Measurements from ENCODE around the gene KCTD4.
"Not testable (repeated sequence)": the region's sequence is repeated elsewhere in the genome, so short reads cannot be mapped to it uniquely, and the experiment has no call there.

KCTD4 gene

GRCh38 chr13:45215392-45216077 is 14.7 kb upstream of the KCTD4 start:
- no peak for DNase-seq (ENCODE audit: low read depth)

DNA sequence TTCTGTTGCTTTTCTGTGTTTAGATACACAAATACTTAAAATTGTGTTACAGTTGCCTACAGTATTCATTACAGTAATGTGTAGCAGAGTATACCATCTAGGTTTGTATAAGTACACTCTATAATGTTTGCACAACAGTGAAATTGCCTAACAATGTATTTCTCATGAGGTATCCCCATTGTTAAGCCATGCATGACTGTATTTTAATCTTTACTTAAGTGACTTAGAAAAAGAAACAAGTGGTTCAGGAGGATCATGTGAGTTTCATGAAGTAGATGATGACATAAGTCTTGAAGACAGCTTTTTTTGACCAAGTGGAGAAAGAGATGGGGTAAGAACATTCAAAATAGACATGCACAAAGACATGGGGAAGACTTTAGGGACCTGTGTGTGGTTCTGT is 8.4 kb upstream of the KCTD4 start:
- no peak for DNase-seq (ENCODE audit: low read depth)

- no peak for DNase-seq (ENCODE audit: low read depth)
Observed at GRCh38 chr13:45208132-45208531, 7.3 kb upstream of the KCTD4 start.

GRCh38 chr13:45207319-45207718 is 6.5 kb upstream of the KCTD4 start:
- DNase-seq (ENCODE audit: low read depth) = no peak

- DNase-seq (ENCODE audit: low read depth) = peak; percentile 62
Observed at GRCh38 chr13:45206340-45206739, 5.5 kb upstream of the KCTD4 start.

DNA sequence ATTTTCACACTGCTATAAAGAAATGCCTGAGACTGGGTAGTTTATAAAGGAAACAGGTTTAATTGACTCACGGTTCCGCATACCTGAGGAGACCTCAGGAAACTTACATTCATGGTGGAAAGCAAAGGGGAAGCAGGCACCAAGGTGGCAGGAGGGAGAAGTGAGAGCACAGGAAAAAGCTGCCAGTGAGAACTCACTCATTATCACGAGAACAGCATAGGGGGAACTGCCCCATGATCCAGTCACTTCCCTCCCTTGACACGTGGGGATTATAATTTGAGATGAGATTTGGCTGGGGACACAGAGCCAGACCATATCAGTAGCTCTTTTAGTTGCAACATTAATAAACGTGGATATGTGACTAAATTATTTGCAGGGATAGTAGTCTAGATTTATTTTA is 4.3 kb upstream of the KCTD4 start:
- DNase-seq (ENCODE audit: low read depth) = no peak

DNA sequence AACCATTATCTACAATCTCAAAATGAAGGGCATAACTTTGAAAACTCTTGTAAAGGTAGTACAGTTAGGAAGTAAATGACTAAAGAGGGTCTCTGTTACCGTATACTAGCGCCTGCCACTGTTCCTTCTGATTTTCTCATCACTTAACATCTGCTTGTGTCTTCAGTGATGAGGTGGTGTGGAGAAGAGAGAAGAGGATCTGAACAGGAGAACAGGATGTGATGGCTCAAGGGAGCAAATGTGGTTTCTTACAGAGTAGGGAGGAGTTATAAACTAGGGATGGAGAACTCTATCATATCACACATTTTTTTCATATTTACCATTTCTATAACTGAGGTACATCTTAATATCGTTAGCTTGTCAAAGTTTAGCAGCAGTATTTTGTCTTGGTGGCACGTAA is 1.1 kb downstream of the KCTD4 start:
- no peak for DNase-seq (ENCODE audit: low read depth)

GRCh38 chr13:45198924-45199323 is 1.9 kb downstream of the KCTD4 start:
- no peak for DNase-seq (ENCODE audit: low read depth)

DNA sequence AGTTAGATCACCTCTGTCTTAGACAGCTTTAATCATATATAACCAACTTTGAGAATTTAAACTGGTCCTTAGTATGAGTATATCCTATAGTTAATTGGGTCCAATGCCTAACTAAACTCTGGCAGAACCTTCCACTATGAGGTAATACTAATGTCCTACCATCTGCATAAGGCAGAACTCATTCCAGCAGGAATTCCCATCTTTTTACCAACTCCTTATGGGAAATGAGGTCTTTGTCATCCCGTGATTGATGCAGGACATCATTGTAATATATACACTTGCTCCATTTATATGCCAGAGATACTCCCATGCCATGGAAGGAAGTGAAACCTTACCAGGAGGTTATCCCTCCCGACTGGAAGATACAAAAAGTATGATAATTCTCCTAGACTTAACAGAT is 2.8 kb downstream of the KCTD4 start:
- no peak for DNase-seq (ENCODE audit: low read depth)

DNA sequence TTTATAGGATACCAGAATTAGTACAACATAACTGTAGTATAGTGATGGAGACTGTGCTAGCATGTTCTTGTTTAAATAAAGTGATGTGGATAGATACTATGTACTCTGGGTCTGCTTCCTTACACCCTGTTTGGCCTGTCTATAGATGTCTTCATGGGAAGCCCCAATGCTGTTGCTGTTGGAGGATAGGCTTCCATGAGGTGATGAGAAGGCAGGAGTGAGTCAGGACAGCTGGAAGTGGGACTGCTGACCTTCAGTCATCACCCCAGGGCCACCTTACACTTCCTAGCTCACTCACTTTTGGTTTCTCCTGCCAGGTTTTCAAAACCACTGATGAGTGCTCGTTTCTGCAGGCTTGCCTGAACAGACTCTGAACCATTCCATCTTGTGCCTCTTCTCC is 4.2 kb downstream of the KCTD4 start:
- DNase-seq (ENCODE audit: low read depth) = peak; percentile 32

- no peak for DNase-seq (ENCODE audit: low read depth)
Observed at GRCh38 chr13:45196096-45196495, 4.7 kb downstream of the KCTD4 start.

- no peak for DNase-seq (ENCODE audit: low read depth)
Observed at GRCh38 chr13:45195421-45195820, 5.4 kb downstream of the KCTD4 start.

GRCh38 chr13:45194081-45194939 is 6.5 kb downstream of the KCTD4 start:
- no peak for DNase-seq (ENCODE audit: low read depth)

DNA sequence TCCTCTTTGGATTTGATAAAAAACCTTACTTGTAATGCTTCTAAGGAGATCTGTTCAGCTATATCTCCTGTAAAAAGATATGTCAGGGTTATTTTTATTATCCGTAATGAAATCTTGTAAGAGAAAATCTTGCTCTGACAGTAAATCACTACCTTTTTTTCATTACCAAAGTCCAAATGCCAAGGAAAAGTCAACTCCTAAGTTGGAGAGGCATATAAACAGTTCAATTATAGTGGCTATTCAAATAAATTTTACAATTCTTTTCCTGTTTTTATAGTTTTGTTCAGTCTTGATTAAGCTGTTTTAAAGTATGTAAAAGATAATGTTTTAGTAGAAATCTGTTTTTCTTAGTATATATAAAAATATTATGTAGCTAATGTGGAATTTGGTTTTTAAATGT is 9.0 kb downstream of the KCTD4 start:
- DNase-seq (ENCODE audit: low read depth) = no peak

- DNase-seq (ENCODE audit: low read depth) = peak; percentile 82
Observed at GRCh38 chr13:45189511-45189910, 11.3 kb downstream of the KCTD4 start.

- DNase-seq (ENCODE audit: low read depth) = not testable (repeated sequence)
Observed at GRCh38 chr13:45189077-45189476, 11.8 kb downstream of the KCTD4 start.

DNA sequence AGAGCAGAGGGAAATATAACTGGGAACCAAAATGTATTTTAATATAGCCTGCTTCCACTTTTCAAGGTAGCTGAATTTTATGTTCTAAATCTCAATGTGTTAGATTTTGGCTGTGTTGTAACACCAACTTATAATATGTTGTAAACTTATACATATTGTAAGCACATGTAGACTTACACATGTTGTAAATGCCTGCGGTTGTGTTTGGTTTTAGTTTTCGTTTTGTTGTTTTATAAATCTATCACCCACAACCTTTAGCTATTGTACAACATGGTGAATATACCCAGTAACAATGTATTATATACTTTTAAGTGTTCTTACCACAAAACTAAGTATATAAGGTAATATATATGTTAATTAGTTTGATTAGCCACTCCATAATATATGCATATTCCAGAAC is 15.6 kb downstream of the KCTD4 start:
- DNase-seq (ENCODE audit: low read depth) = no peak

- no peak for DNase-seq (ENCODE audit: low read depth)
Observed at GRCh38 chr13:45184693-45185092, 16.2 kb downstream of the KCTD4 start.

DNA sequence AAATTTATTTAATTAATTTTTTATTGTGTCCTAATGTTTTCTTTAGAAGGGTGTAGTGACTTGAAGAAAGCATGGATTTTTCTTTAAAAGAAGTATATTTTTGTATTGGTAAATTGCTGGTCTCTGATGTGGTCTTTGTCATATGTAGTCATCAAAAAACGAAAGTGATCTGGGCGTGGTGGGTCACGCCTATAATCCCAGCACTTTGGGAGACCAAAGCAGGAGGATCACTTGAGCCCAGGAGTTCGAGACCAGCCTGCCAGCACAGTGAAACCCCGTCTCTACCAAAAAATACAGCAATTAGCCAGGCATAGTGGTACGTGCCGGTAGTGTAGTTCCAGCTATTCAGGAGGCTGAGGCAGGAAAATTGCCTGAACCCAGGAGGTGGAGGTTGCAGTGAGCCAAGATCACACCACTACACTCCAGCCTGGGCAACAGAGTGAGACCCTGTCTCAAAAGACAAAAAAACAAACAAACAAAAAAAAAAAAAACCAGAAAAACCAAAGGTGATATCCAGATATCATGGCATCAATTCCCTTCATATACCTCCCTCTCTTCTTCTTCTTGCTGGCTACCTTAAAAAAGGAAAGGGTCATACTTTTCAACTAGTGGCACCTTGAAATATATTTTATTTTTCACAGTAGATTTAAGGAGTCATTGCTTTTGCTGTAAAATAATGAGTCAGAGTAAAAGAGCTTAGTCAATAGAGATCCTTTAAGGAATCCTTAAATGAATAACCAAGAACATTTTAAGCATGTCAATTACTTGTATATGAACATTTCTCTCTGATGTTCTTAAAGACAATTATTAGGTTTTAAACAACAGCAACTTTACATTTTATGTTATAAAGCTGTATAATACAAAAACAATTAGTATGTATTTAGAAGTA is 19.9 kb downstream of the KCTD4 start:
- DNase-seq (ENCODE audit: low read depth) = no peak

DNA sequence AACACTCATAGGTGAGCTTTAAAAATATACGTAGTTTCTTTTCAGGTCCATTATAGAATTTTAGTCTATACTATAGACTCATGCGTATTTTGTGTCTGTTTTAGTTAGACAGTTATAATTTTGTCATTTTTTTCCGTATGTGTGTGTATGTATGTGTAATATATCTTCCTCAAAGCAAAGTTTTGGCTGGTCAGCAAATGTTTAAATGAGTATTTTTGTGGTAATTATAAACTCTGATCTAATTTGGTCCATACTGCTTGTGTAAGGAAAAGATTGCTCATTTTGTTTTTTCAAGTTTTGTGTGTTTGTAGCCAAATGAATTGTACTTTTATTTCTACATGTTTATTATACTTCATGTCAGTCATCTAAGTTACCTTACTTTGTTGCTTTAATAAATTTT is 20.5 kb downstream of the KCTD4 start:
- DNase-seq (ENCODE audit: low read depth) = no peak

- DNase-seq (ENCODE audit: low read depth) = no peak
Observed at GRCh38 chr13:45179428-45179827, 21.4 kb downstream of the KCTD4 start.

DNA sequence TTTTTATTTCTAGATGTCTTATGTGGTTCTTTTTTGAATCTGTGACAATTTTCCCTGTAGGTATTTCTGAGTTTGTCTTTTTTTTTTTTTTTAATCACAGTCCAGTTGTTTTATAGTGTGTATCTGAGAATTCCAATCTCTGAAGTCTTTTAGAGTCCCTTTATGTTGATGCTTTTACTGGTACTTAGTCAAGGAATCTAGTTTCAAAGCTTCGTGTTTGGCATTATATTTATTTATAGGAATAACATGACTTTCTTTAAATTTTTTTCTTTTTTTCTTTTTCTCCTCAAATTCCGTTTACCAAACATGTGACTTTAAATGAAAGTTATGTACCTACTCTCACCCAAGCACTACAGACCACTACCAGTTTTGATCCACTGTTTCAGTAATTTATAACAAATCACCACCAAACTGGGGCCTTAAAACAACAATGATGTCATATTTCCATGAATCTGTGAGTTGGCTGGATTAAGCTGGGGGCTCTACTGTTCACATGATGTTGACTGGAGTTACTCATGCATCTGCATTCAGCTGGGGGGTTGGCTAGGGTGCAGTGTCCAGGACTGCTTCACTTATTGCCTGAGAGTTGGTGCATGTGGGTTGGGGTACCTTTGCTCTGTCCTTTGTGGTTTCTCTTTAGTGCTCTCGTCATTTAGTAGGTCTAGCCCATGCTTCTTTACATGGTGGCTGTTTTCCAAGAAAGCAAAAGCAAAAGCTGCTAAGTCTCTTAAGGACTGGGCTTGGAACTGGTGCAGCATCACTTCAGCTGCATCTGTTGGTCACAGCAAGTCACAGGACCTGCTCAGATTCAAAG is 22.3 kb downstream of the KCTD4 start:
- no peak for DNase-seq (ENCODE audit: low read depth)
